GM18499 (cell line): Measurements from ENCODE around the gene PTF1A.

ENCODE experiments used
- ATAC-seq: cut with Tn5 transposase; IDR thresholded peaks from one replicate; pipeline ENCODE4 v1.9.1; 2021; ENCODE audit warnings: moderate number of reproducible peaks; ENCODE audit not compliant: insufficient read depth, unreplicated experiment

Gene PTF1A

DNA sequence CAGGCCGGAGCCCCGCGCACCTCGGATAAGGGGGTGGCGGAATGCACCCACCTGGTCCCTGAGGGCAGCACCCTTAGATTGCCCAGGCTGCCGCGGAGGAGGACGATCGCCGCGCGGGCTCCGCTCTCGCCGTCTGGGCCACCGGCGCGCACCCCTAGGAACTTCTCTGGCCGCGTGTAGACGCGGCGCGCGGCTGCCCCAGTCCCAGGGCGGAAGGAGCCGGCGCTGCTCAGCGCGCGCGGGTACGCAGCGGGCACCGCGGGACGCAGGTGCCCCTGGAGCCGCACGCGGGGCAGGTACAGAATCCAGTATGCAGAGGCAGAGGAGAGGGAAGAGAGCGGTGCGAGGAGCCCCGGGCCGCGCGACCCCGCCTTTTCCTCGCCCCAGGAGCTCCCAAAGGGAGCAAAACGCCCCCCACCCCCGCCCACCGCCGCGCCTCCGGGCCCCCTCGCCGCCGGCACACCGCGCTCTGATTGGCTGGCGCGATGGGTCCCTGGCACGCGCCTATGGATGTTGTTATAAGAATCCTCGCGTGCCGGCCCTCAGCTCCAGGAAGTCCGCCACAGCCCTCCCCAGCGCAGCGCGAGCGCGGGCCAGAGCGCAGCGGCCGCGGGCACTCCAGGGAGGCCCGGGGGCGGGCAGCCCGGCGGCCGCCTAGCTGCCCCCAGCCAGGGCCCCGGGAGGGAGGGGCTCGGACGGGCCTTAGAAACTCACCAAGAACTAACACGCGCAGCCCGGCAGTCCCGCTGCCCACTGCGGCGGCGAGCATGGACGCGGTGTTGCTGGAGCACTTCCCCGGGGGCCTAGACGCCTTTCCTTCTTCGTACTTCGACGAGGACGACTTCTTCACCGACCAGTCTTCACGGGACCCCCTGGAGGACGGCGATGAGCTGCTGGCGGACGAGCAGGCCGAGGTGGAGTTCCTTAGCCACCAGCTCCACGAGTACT lies at the start of gene PTF1A:
Gene PTF1A, plus strand, starts transcription at position 549 of the 948 bp plus-strand sequence. Its CDS starts 219 bp downstream, at position 768.
- ATAC-seq = no peak

GRCh38 chr10:23146258-23146657 lies 45.9 kb upstream of the PTF1A start:
- no peak for ATAC-seq

DNA sequence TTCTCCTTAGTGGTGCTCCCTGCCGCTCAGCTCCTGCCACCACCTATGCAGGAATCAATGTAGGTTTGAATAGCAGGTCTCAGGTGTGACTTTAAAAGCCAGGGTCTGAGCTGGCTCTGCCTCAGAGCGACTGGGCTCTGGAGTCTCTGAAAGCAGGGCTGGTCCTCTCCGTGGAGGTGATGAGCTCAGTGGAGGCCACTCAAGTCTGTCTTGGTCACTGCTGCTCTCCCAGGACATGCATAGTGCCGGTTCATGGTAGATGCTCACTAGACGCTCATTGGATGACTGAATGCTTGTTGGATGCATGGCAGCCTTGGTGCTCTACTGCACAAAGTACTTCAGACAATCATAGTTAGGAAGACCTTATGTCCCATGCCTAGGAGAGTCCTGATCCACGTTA lies 45.1 kb upstream of the PTF1A start:
- no peak for ATAC-seq

DNA sequence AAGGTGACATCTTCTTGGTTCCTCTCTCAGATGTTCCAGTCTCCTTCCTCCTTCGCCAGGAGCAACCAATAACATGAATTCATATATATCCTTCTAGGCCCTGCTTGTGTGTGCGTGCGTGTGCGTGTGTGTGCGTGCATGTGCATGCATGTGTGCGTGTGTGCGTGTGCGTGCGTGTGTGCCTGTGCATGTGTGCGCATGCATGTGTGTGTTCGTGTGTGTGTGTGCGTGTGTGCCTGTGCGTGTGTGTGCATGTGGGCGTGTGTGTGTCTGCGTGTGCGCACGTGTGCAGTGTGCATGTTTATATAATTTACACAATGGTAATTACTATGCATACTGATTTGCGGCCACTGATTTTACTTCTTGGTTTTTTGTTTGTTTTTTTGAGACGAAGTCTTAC lies 43.9 kb upstream of the PTF1A start:
- ATAC-seq = no peak

- ATAC-seq = no peak
Measured at GRCh38 chr10:23150091-23150490, 42.0 kb upstream of the PTF1A start.

DNA sequence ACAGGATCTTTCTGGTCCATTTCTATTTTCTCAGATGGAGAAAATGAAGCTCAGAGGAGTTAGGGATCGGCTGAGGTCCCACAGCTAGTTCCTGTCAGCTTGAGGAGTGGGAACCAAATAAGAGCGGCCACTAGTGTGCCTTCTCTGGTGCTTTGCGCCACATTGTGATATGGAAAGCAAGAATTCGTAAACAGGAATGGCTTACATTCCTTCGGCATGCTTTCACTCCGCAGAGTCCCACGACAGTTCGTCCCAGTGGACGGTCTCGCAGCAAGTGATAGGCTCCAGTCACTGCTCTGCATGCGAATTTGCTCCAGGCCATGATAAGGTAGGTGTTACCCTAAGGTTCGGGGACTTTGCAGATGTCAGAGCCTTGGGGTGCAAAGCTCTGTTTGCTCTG lies 41.5 kb upstream of the PTF1A start:
- no peak for ATAC-seq

DNA sequence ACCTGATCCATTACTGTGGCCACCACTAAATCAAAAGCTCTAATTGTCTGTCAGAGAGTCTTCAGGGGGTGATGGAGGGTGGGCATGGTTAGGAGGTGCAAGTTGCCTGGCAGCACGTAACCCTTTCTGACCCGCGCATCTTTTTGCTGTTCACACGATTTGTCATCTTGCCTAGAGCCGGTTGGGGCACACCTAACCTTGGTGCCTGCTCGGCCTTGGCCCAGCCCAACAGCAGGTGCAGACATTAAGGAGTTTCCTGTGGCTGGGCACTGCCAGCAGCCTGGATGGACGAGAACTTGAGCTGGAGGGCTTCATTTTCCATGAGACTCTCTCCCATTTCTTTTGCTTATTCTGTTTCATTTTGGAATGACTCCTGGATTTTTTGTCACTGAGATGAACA lies 41.0 kb upstream of the PTF1A start:
- ATAC-seq = no peak

- ATAC-seq = no peak
Measured at GRCh38 chr10:23155169-23155568, 36.9 kb upstream of the PTF1A start.

GRCh38 chr10:23156447-23157150 lies 35.5 kb upstream of the PTF1A start:
- ATAC-seq = no peak

- peak; percentile 50 for ATAC-seq
Measured at GRCh38 chr10:23157239-23157681, 34.9 kb upstream of the PTF1A start.

DNA sequence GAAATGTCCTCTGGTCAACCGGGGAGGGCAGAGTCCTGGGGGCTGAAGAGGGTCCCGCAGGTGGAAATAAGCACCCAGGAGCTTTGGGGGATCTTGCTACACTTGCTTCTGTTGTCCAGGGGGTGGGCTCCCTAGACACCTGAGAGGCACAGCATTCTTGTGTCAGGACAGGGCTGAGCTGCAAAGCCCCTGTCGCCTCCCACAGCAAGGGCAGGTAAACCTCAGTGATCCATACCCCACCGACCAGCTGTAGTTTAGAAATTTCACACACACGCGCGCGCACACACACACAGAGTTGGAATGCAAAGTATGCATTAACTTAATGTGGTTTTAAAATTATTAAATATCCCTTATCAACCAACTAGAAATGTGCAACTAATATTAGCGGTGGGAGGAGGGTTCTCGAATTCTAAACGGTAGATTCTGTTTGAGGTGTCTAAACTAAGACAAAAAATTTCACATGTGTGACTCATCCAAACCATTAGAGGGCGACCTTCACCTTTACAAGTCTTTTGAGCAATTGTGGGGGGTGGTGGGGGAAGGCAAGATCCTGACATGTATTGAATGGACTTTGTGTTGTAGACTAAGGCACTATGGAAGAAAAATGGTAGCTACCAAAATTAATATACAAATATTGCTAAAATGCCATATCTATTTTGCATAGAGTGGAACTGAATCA lies 34.3 kb upstream of the PTF1A start:
- no peak for ATAC-seq

DNA sequence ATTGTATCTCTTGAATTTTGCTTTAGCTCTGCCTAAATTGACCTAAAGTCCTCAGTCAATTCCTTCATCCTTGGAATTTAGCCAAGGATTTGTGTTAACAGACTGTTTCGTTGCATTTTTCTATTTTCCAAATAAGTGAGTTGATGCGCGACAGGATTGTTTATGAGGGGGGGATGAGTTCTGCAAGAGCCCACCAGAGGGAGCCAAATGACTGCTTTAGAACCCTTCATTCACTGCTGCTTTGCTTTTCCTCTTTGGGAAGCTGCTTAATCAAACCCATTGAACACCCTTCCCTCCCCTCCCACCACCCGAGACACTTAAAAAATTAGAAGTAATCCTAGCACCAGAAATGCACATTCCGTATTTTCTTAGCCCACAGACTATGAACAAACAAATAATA lies 33.7 kb upstream of the PTF1A start:
- ATAC-seq = no peak

- ATAC-seq = no peak
Measured at GRCh38 chr10:23171232-23171876, 20.8 kb upstream of the PTF1A start.

- no peak for ATAC-seq
Measured at GRCh38 chr10:23172429-23173213, 19.5 kb upstream of the PTF1A start.

DNA sequence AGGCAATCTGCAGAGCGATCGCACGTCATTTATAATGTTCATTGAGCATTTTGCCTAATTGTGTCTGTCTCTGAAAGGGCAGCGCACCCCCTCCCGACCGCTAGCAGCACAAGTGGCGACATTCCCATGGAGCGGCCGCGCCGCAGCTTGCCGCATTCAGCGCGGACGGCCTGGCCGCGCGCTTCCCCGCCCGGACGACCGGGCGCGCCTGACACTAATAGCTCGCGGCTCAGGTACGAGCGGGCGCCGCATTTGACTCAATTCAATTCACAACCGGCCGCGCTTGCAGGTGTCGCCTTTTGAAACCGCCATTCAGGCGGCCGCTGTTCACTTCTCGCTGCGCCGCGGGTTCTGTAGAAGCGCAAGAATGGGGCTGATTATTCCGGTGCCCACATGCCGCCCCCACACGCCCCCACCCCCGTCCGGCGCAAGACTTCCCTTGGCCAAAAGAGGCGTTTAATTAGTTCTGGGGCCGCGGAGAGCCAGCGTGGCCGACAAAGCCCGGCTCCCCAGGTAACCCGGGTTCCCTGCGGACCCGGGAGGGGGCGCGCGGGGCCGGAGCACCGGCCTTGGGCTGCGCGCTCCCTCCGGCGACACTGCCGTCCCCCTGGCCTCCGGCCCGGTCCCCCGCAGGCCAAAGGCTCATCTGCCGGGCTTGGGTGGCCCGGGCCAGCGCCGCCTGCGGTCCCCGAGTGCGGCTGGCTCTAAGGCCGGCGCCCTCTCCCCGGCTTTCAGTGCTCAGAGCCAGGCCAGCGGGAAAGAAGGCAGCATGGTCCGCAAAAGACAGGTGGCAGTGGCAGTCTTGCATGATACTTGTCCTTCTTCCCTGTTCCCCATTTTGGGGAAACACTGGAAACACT lies 18.7 kb upstream of the PTF1A start:
- no peak for ATAC-seq

DNA sequence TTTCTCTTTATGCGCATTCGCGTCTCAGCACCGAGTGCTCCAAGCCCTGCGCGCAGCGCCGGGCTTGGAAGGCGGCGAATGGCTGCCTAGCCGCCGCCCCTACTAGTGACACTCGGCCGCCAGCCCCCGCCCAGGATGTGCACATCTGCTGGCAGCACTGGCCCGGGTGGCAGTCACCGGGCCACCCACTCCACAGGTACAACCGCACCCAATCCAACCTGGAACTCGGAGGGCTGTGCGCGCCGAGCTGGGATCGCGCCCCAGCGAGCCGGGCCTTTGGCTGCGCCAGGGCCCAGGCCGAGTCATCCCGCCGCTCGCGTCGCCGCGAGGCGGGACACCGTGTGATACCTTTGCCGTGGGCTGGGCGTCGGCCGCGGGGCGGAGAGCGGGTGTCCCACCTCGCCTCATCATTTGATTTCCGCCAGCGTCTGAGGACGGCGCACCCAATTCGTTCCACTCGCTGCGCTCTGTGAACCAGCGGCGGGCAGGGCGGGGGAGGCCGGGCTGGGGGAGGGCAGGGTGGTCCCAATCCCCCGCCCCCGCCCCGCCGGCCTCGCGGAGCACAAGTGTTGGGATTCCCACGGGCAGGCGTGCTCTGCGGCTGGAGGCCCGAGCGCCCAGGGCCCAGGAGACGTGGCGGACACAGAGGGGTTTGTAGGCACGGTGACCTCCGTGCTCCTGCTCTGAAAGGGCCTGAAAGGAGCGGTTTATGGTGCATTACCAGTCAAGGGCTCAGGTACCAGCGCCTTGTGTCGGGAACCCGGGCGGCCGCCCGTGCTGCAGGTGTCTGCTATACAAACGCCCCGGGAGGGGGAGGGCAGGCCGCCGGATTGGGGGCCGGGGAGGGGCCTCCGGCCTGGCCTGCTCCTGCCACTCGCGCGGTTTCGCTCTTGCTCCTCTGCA lies 17.8 kb upstream of the PTF1A start:
- no peak for ATAC-seq

DNA sequence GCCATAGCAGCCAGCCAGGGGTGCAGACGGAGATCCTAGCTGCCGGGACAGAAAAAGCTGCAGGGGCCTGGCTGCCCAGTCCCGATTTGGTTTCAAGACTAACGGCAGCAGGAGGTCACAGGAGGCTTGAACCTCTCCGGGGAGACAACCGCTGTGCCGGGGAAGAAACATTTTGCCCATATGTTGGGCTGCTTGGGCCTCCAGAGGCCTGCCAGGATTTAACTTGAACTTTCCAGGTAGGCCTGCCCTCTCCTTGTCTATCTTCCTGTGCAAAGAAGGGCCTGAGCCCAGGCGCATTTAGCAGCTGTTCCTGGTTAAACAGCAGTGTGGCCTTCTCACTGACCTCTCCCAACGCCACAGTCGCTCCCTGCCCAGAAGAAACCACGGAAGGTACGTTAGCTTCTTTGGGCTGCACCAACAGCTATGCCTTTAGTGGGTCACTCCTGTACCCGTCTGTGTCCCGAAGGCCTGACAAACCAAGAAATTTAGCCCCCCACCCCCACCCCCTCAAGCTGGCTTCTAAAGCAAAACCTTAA lies 17.1 kb upstream of the PTF1A start:
- ATAC-seq = no peak
